Sigmoid colon (tissue), 7 donors: Measurements from ENCODE around the gene CORO2B. TPM values are rescaled to one million over a fixed set of nuclear protein-coding genes. Genes with fewer than 3 reads are reported as not detected.

ENCODE experiments used
- DNase-seq: peaks from one replicate; pipeline ENCODE4 v3.0.0-alpha.2; 2019
- H3K27ac ChIP-seq, 4 donors: fragments of 200-600 bp; sonication (generic); one replicate each; pipeline ENCODE4 v1.5.1; 2016 to 2019; ENCODE audit warnings: mild to moderate bottlenecking in 1 of 4
- H3K27me3 ChIP-seq, 3 donors: fragments of 200-600 bp; sonication (generic); one replicate each; pipeline ENCODE4 v1.5.1; 2019; ENCODE audit warnings: mild to moderate bottlenecking in 1 of 3
- H3K36me3 ChIP-seq, 4 donors: fragments of 200-600 bp; sonication (generic); one replicate each; pipeline ENCODE4 v1.5.1; 2016 to 2019
- H3K4me1 ChIP-seq, 4 donors: fragments of 200-600 bp; sonication (generic); one replicate each; pipeline ENCODE4 v1.5.1; 2017 to 2019
- H3K4me3 ChIP-seq, 4 donors: fragments of 200-600 bp; sonication (generic); one replicate each; pipeline ENCODE4 v1.5.1; 2017 to 2019; ENCODE audit warnings: mild to moderate bottlenecking in 2 of 4, moderate library complexity in 1 of 4
- H3K9me3 ChIP-seq, 4 donors: fragments of 200-600 bp in 3 of 4; sonication (generic) in 3 of 4; one replicate each; pipeline versions ENCODE4 v1.5.1 to v1.6.1; 2013 to 2019
- CTCF ChIP-seq, 4 experiments: fragments of 450-650 bp in 3 of 4; fragments of 200-600 bp in 1 of 4; IDR thresholded peaks; one replicate each; pipeline ENCODE4 v1.5.1; 2016 to 2019; ENCODE audit warnings: antibody characterized with exemption in 4 of 4, mild to moderate bottlenecking in 3 of 4, moderate library complexity in 2 of 4
- EP300 ChIP-seq, 4 donors: sonication (generic); formaldehyde crosslinking; IDR thresholded peaks; one replicate each; pipeline ENCODE4 v1.6.1; 2017; ENCODE audit warnings: antibody characterized with exemption in 4 of 4
- POLR2A ChIP-seq, 2 donors: fragments of 450-650 bp; IDR thresholded peaks; one replicate each; pipeline ENCODE4 v1.6.1; 2016; ENCODE audit warnings: antibody characterized with exemption in 2 of 2, mild to moderate bottlenecking in 2 of 2, moderate library complexity in 2 of 2
- POLR2AphosphoS5 ChIP-seq, 4 donors: sonication (generic); formaldehyde crosslinking; IDR thresholded peaks; one replicate each; pipeline ENCODE4 v1.6.1; 2017; ENCODE audit warnings: antibody characterized with exemption in 4 of 4
- WGBS, 2 donors: extraction: QIAGEN DNeasy Blood & Tissue Kit; methylation state at CpG; one replicate each; pipeline ENCODE4 v1.1.7; 2013; 5-methylcytosine and 5-hydroxymethylcytosine counted together
- intact Hi-C: fragments of 100-400 bp; cut with DNase I; formaldehyde crosslinking; loops from one replicate; pipeline ENCODE4 v1.15.1; 2023
- polyA plus RNA-seq, 3 donors: library from polyadenylated mRNA; stranded (reverse); fragments of 200-250 nt; gene quantifications; one replicate each; pipeline ENCODE4 v1.2.3, GENCODE V29; 2013
- total RNA-seq, 4 donors: library from RNA; depleted of rRNA; stranded (reverse); fragments of >200 nt; gene quantifications; one replicate each; pipeline ENCODE4 v1.1.0, GENCODE V29; 2016
- donor health status: healthy with polysubstance abuse.
- donor health status: Bipolar disorder and iron deficiency.
- donor health status: healthy.

CORO2B gene
- total and polyA plus RNA-seq, 7 donors = 0.46 to 3.9 (median 3.1) TPM

DNA sequence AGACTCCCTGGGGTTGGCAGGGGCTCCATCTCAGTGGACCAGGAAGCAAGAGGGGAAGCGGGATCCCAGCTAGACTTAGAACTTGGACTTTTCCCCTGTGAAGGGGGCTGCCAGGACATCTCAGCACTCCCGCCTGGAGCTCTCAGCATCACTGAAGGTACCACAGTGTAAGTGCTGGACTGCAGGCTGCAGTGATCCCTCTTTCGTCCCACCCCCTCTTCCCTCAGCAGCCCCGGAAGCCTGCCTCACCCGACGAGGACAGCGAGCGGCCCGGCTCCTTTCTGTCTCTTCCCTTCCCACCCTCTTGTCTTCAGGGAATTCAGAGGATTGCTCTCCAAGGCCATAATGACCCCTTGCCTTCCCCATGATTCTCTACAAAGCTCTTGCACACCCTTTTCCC, 147.5 kb downstream of the CORO2B start:
- Histone ChIP-seq H3K27me3 (no peaks in the 10 kb centered on the region), H3K9me3 (no peaks in the 10 kb centered on the region), H3K27ac (peak overlapping the region in 3 of 4 donors; percentile 26 to 57 (median 47)), H3K4me1 (peaks cover 0 to 21% (median 14%) of the 10 kb centered on the region in 4 donors), H3K36me3 (no peaks in the 10 kb centered on the region), H3K4me3 (no peak overlapping the region)
- intact Hi-C loops = no loop called here
- no peak for DNase-seq
- no peak for TF ChIP-seq POLR2A (IDR thresholded peaks at IDR 0.05)
- no peak for TF ChIP-seq POLR2AphosphoS5 (IDR thresholded peaks at IDR 0.05)
- no peak for TF ChIP-seq EP300 (IDR thresholded peaks at IDR 0.05)
- no peak for TF ChIP-seq CTCF (IDR thresholded peaks at IDR 0.05)
- 87 to 90% methylated on average over 9 of the region's 9 CpGs for WGBS, 2 donors

DNA sequence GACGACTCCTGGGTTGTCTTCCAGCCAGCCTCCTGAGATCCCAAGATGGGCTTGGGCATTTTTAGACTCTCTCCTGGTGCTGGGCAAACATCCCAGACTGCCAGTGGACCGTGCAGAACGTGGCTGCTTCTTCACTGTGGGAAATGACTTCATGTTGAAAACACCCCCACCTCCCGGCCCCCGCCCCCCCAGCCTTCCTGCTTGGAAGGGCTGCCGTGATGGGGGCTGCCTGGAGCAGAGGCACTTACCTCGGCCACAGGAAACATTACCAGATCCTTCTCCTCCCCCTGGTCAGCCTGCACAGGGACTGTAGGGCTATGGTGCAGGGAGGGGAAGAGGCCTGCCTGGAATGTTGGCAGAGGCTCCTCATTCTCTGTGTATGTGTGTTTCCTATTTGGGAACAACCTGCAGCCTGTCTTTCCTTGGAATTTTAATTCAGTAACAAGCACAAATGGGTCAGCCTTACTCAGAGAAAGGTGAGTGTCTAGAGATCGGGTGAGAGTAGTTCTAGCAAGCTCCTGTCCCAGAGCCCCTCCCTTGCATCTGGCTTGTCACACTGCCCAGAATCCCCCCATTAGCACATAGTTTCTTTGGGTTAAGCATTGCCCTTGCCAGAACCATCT, 151.1 kb downstream of the CORO2B start:
- Histone ChIP-seq H3K27ac (peak overlapping the region; percentile 44 to 81 (median 56)), H3K36me3 (no peaks in the 10 kb centered on the region), H3K9me3 (no peaks in the 10 kb centered on the region), H3K4me1 (peaks cover 0 to 21% (median 14%) of the 10 kb centered on the region in 4 donors), H3K4me3 (peak overlapping the region in 1 of 4 donors; percentile 12), H3K27me3 (no peaks in the 10 kb centered on the region)
- TF ChIP-seq CTCF (IDR thresholded peaks at IDR 0.05) = no peak
- TF ChIP-seq EP300 (IDR thresholded peaks at IDR 0.05) = no peak
- no peak for TF ChIP-seq POLR2AphosphoS5 (IDR thresholded peaks at IDR 0.05)
- TF ChIP-seq POLR2A (IDR thresholded peaks at IDR 0.05) = no peak
- intact Hi-C loops = loop anchor here (1.0 kb wide), 1 partner anchor 146 kb away; no protein-coding TSS in a partner anchor
- DNase-seq = peak; percentile 69
- 64% methylated on average over 8 of the region's 8 CpGs for WGBS, 2 donors

DNA sequence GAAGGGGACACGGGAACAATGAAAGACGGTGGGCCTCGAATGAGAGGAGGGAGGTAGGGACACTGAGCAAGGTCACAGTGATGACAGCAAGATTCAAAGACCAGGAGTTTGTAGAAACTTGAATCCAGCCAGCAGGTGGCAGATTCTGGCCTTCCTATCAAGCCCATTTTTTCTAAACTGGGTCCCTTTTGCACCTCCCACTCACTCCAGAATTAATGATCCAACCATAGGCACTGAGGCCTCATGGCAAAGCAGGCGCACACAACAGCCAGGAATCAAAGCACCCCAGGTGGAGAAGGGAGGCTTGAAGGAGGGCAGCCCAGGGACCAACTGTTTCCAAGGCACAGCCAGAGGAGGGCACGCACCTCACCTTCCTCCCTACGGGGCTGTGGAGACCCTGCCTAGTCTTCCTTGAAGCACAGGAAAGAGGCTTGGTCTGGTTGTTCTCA, 151.7 kb downstream of the CORO2B start:
- H3K27me3 ChIP-seq = no peaks in the 10 kb centered on the region
- H3K9me3 ChIP-seq = no peaks in the 10 kb centered on the region
- H3K36me3 ChIP-seq = no peaks in the 10 kb centered on the region
- TF ChIP-seq EP300 (IDR thresholded peaks at IDR 0.05) (no peak), CTCF (IDR thresholded peaks at IDR 0.05) (peak in 3 of 4 experiments; percentile 49 to 57 (median 57))
- H3K27ac ChIP-seq = peak overlapping the region; percentile 44 to 81 (median 56)
- 63 to 71% methylated on average over 6 of the region's 6 CpGs for WGBS, 2 donors
- peak; percentile 65 for DNase-seq
- peak overlapping the region in 1 of 4 donors; percentile 12 for H3K4me3 ChIP-seq
- intact Hi-C loops = loop anchor here (1.0 kb wide), 1 partner anchor 146 kb away; no protein-coding TSS in a partner anchor
- peaks cover 0 to 21% (median 14%) of the 10 kb centered on the region in 4 donors for H3K4me1 ChIP-seq

DNA sequence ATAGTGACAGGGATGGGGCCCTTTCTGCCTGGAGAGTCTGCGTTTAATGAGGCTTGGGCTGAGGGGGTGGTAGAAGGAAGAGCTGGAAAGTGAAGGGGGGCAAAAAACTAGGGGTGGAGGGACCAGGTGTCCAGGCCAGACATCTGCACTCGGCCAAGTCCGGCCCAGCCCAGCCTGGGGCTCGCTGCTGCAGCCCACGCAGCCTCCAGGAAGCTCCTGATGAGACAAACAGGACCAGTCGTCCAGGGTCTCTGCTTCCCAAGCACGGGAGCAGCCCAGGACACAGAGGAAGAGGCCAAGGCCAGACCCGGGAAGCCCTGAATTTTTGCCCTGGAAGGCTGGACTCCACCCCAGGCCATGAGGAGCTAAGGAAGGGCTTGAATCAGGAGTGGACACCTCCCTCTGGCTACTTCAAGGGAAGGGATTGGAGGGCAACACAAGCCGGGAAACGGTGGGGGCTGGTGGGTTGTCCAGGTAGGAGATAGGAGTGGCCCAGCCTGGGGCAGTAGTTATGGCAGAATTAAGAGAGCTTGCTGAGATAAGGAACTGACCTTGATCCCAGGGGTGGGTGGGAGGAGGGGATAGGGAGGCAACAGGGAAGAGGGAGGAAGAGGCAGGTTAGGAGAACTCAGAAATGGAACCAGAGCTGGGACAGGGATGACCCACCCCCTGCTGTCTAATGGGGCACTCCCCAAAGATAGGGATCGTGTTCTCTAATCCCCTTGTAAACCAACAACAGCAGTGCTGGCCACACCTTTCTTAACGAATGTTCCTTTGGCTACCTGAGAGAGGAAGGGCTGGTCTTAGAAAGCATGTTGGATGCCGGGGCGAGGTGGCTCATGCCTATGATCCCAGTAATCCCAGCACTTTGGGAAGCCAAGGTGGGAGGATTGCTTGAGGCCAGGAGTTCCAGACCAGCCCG, 152.4 kb downstream of the CORO2B start:
- peak overlapping the region in 2 of 4 donors; percentile 60 to 81 for H3K27ac ChIP-seq
- TF ChIP-seq POLR2A (IDR thresholded peaks at IDR 0.05) = no peak
- no peak for TF ChIP-seq EP300 (IDR thresholded peaks at IDR 0.05)
- TF ChIP-seq POLR2AphosphoS5 (IDR thresholded peaks at IDR 0.05) = no peak
- TF ChIP-seq CTCF (IDR thresholded peaks at IDR 0.05) = no peak
- DNase-seq = peak; percentile 56
- H3K9me3 ChIP-seq = no peaks in the 10 kb centered on the region
- intact Hi-C loops = loop anchor here (1.0 kb wide), 1 partner anchor 145 kb away; no protein-coding TSS in a partner anchor
- no peaks in the 10 kb centered on the region for H3K36me3 ChIP-seq
- H3K4me1 ChIP-seq = peaks cover 0 to 21% (median 14%) of the 10 kb centered on the region in 4 donors
- H3K4me3 ChIP-seq = no peak overlapping the region
- H3K27me3 ChIP-seq = no peaks in the 10 kb centered on the region
- 41 to 62% methylated on average over 15 of the region's 15 CpGs for WGBS, 2 donors
